ENCODE data around the gene TSPAN14. TPM values are rescaled to one million over a fixed set of nuclear protein-coding genes. Genes with fewer than 3 reads are reported as not detected.

TSPAN14 gene
- total and polyA plus RNA-seq, 2 experiments from 2014 or later, result 65.9 to 104 TPM

DNA sequence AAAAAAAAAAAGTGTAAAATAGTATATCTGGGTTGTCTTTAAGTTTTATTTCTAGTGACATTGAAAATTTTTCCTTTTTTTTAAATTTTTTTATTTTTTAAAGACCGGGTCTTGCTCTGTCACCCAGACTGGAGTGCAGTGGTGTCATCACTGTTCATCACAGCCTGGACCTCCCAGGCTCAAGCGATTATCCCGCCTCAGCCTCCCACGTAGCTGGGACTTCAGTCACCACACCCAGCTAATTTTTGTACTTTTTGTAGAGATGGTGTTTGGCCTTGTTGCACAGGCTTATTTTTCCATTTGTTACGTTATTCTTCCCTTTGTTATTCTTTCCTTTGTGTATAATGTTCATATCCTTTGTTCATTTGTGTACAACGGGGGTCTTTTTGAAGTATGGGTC, 30.1 kb downstream of the TSPAN14 start:
- no peak for TF ChIP-seq EZH2 (IDR thresholded peaks at IDR 0.05; ENCODE audit: borderline replicate concordance)
- TF ChIP-seq EZH2phosphoT487 (IDR thresholded peaks at IDR 0.05; ENCODE audit: low read depth, severe bottlenecking, unreplicated experiment), result no peak
- TF ChIP-seq, protein P1, sequence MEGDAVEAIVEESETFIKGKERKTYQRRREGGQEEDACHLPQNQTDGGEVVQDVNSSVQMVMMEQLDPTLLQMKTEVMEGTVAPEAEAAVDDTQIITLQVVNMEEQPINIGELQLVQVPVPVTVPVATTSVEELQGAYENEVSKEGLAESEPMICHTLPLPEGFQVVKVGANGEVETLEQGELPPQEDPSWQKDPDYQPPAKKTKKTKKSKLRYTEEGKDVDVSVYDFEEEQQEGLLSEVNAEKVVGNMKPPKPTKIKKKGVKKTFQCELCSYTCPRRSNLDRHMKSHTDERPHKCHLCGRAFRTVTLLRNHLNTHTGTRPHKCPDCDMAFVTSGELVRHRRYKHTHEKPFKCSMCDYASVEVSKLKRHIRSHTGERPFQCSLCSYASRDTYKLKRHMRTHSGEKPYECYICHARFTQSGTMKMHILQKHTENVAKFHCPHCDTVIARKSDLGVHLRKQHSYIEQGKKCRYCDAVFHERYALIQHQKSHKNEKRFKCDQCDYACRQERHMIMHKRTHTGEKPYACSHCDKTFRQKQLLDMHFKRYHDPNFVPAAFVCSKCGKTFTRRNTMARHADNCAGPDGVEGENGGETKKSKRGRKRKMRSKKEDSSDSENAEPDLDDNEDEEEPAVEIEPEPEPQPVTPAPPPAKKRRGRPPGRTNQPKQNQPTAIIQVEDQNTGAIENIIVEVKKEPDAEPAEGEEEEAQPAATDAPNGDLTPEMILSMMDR (IDR thresholded peaks at IDR 0.05; ENCODE audit: poor library complexity), result no peak
- Histone ChIP-seq H3K9me3 (ENCODE audit: low read depth) (no peaks in the 10 kb centered on the region), H2AFZ (no peak overlapping the region), H3K4me3 (no peak overlapping the region), H3K4me1 (ENCODE audit: insufficient read depth) (peaks cover 19% of the 10 kb centered on the region), H3K27ac (no peak overlapping the region), H3K36me3 (replicated peaks; ENCODE audit: insufficient read depth, low read depth) (no peaks in the 10 kb centered on the region), H3K27me3 (no peaks in the 10 kb centered on the region), H4K20me1 (ENCODE audit: insufficient read depth, poor library complexity, severe bottlenecking) (peaks cover 59% of the 10 kb centered on the region), H3K79me2 (peaks cover 91% of the 10 kb centered on the region), H3K9me2 (replicated peaks; ENCODE audit: insufficient read depth) (no peaks in the 10 kb centered on the region), H3K4me2 (no peak overlapping the region)
- 89% methylated on average over 6 of the region's 6 CpGs for WGBS (ENCODE audit: low lambda C conversion rate, missing lambda C conversion rate)
- no peak for DNase-seq (ENCODE audit: low spot score)

DNA sequence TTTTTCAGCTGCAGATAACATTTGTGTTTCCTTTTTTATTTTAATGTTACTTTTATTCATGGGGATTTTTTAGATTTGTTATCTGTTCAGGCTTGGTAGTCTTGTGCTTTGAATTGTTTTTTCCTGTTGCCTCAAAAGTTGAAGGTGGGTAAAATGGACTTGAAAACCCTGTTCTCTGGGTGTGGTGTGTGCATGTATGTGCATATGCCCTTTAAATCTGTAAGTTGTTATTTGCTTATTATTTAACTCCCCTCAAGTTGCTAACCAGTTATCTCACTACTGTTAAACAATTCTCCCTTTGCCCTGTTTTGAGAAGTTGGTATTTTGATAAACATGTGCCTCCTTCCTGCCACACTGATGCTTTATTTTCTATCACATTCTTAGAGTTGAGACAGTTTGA, 30.6 kb downstream of the TSPAN14 start:
- Histone ChIP-seq H3K4me2 (no peak overlapping the region), H3K27ac (no peak overlapping the region), H3K27me3 (no peaks in the 10 kb centered on the region), H4K20me1 (ENCODE audit: insufficient read depth, poor library complexity, severe bottlenecking) (peaks cover 63% of the 10 kb centered on the region), H2AFZ (no peak overlapping the region), H3K4me1 (ENCODE audit: insufficient read depth) (peaks cover 20% of the 10 kb centered on the region), H3K4me3 (no peak overlapping the region), H3K36me3 (replicated peaks; ENCODE audit: insufficient read depth, low read depth) (no peaks in the 10 kb centered on the region), H3K79me2 (peaks cover 96% of the 10 kb centered on the region), H3K9me2 (replicated peaks; ENCODE audit: insufficient read depth) (no peaks in the 10 kb centered on the region), H3K9me3 (ENCODE audit: low read depth) (no peaks in the 10 kb centered on the region)
- TF ChIP-seq EZH2 (IDR thresholded peaks at IDR 0.05; ENCODE audit: borderline replicate concordance) (no peak), EZH2phosphoT487 (IDR thresholded peaks at IDR 0.05; ENCODE audit: low read depth, severe bottlenecking, unreplicated experiment) (no peak)
- TF ChIP-seq, protein P1 (IDR thresholded peaks at IDR 0.05; ENCODE audit: poor library complexity), result no peak
- DNase-seq (ENCODE audit: low spot score), result no peak

DNA sequence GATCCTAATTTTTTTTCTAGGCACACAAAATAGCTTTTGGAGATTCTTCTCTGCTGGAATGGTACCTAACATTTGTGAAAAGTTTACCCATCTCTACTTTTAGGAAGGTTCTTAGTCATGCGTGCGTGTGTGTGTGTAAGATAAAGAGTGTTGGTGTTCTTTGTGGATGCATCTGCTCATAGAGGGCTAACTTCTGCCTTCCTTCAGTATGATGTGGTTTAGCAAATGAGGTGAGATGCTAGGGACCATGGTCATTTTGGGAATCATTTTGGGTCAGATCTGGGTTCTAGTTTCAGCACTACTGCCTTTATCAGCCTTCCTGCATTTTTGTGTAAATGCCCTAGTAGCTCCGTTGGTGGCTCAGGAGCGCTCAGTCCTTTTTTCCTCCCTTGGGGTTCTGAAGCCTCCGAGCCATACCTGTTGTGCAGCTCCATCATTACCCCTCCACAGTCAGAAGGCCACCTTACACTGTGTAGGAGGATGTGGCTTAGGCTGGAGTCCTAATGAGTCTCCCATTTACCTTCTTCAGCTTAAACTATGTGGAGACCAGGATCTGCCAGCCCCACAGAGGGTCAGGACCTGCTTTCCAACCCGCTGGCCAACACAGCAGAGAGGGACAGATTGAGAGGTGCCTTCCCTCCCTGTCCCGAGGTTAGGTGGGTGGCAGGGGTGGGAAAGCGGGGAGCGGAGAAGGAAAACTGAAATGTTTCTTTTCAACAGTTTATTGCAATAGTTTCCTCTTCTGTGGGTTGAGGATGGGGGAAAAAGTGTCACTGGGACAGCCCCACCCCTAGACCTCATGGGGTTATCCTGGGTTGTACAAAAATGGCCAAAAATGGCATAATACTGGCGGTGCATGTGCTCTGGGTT, 31.2 kb downstream of the TSPAN14 start:
- Histone ChIP-seq H3K4me2 (no peak overlapping the region), H4K20me1 (ENCODE audit: insufficient read depth, poor library complexity, severe bottlenecking) (peaks cover 63% of the 10 kb centered on the region), H3K4me1 (ENCODE audit: insufficient read depth) (peaks cover 21% of the 10 kb centered on the region), H3K9me2 (replicated peaks; ENCODE audit: insufficient read depth) (no peaks in the 10 kb centered on the region), H3K79me2 (peaks cover 100% of the 10 kb centered on the region), H3K27ac (no peak overlapping the region), H3K9me3 (ENCODE audit: low read depth) (no peaks in the 10 kb centered on the region), H3K36me3 (replicated peaks; ENCODE audit: insufficient read depth, low read depth) (no peaks in the 10 kb centered on the region), H2AFZ (no peak overlapping the region), H3K27me3 (no peaks in the 10 kb centered on the region), H3K4me3 (no peak overlapping the region)
- no peak for TF ChIP-seq EZH2phosphoT487 (IDR thresholded peaks at IDR 0.05; ENCODE audit: low read depth, severe bottlenecking, unreplicated experiment)
- no peak for TF ChIP-seq EZH2 (IDR thresholded peaks at IDR 0.05; ENCODE audit: borderline replicate concordance)
- TF ChIP-seq, protein P1 (IDR thresholded peaks at IDR 0.05; ENCODE audit: poor library complexity), result no peak
- no peak for DNase-seq (ENCODE audit: low spot score)
- WGBS (ENCODE audit: low lambda C conversion rate, missing lambda C conversion rate), result 86% methylated on average over 10 of the region's 10 CpGs

Data from hepatocyte (in vitro differentiated cells).